IMR-90 (cell line): ENCODE results near the gene PLXNC1. TPM values are rescaled to one million over a fixed set of nuclear protein-coding genes. Genes with fewer than 3 reads are reported as not detected.

Experiments used
- ATAC-seq: fragments of 200-7000 bp; cut with Tn5 transposase; 2 replicates; pipeline ENCODE4 v1.9.1; 2020; ENCODE audit warnings: low read depth, mild to moderate bottlenecking, moderate library complexity
- BruUV-seq: library from RNA; stranded (reverse); fragments of 400-500 nt; replicated peaks from 2 replicates; lab custom pipeline; 2021; lab: Mats Ljungman, UMichigan
- CTCF ChIA-PET: fragments of 300-600 bp; formaldehyde crosslinking; extraction: SDS; loops from one replicate; lab custom pipeline; 2021; ENCODE audit warnings: antibody characterized with exemption; lab: Yijun Ruan, JAX
- POLR2A ChIA-PET: fragments of 300-600 bp; sonication (Branson Sonifier 250); formaldehyde crosslinking; loops from one replicate; lab custom pipeline; 2022; ENCODE audit warnings: antibody characterized with exemption; ENCODE audit not compliant: unreplicated experiment; lab: Charles Lee
- DNase-seq: peaks from one replicate; pipeline ENCODE4 v3.0.0; 2013
- H2AFZ ChIP-seq: replicated peaks from 2 replicates; pipeline ENCODE3; 2013; ENCODE audit warnings: low read length, mild to moderate bottlenecking; ENCODE audit not compliant: poor library complexity
- H2AK5ac ChIP-seq: 2 replicates; pipeline ENCODE4 v1.6.1; 2013; ENCODE audit warnings: low read depth, low read length, inconsistent platforms
- H2AK9ac ChIP-seq: replicated peaks from 2 replicates; pipeline ENCODE3; 2013; ENCODE audit warnings: mild to moderate bottlenecking, low read depth, low read length, moderate library complexity; ENCODE audit not compliant: poor library complexity
- H2BK120ac ChIP-seq: 2 replicates; pipeline ENCODE4 v1.6.1; 2013; ENCODE audit warnings: low read depth, low read length, inconsistent platforms
- H2BK15ac ChIP-seq: 3 replicates; pipeline ENCODE4 v1.6.1; 2013; ENCODE audit warnings: low read depth, low read length, inconsistent platforms
- H2BK20ac ChIP-seq: 2 replicates; pipeline ENCODE4 v1.6.1; 2013; ENCODE audit warnings: low read depth, mild to moderate bottlenecking, inconsistent platforms, low read length, moderate library complexity
- H2BK5ac ChIP-seq: 2 replicates; pipeline ENCODE4 v1.6.1; 2013; ENCODE audit warnings: mild to moderate bottlenecking, low read depth, low read length, inconsistent platforms; ENCODE audit not compliant: poor library complexity, severe bottlenecking
- H3K14ac ChIP-seq: replicated peaks from 2 replicates; pipeline ENCODE4 v1.6.1; 2013; ENCODE audit warnings: low read depth, low read length, inconsistent platforms
- H3K18ac ChIP-seq: 2 replicates; pipeline ENCODE4 v1.6.1; 2013; ENCODE audit warnings: low read depth, low read length, control low read depth
- H3K23ac ChIP-seq: 2 replicates; pipeline ENCODE4 v1.6.1; 2013; ENCODE audit warnings: low read depth, low read length, inconsistent platforms
- H3K27ac ChIP-seq: 2 replicates; pipeline ENCODE4 v1.5.1; 2013; ENCODE audit warnings: mild to moderate bottlenecking, control low read depth, low read length; ENCODE audit not compliant: insufficient read depth
- H3K27me3 ChIP-seq: 2 replicates; pipeline ENCODE4 v1.6.1; 2013; ENCODE audit warnings: low read length; ENCODE audit not compliant: control insufficient read depth, insufficient read depth
- H3K36me3 ChIP-seq: 2 replicates; pipeline ENCODE4 v1.6.1; 2013; ENCODE audit warnings: low read length, mixed read lengths; ENCODE audit not compliant: control insufficient read depth, insufficient read depth
- H3K4ac ChIP-seq: 2 replicates; pipeline ENCODE4 v1.6.1; 2013; ENCODE audit warnings: low read depth, low read length, inconsistent platforms
- H3K4me1 ChIP-seq: 2 replicates; pipeline ENCODE4 v1.6.1; 2013; ENCODE audit warnings: low read length, mixed read lengths; ENCODE audit not compliant: control insufficient read depth, insufficient read depth
- H3K4me2 ChIP-seq: 2 replicates; pipeline ENCODE4 v1.6.1; 2013; ENCODE audit warnings: low read depth, mild to moderate bottlenecking, control low read depth, low read length, moderate library complexity
- H3K4me3 ChIP-seq: 2 replicates; pipeline ENCODE4 v1.5.1; 2013; ENCODE audit warnings: low read depth, mild to moderate bottlenecking, control low read depth, low read length, moderate library complexity; ENCODE audit not compliant: insufficient read depth
- H3K56ac ChIP-seq: 2 replicates; pipeline ENCODE4 v1.6.1; 2013; ENCODE audit warnings: low read length, inconsistent platforms; ENCODE audit not compliant: insufficient read depth; ENCODE audit errors: extremely low read depth
- H3K79me1 ChIP-seq, 2 experiments: 2 replicates each; pipeline ENCODE4 v1.6.1; 2013; ENCODE audit warnings: low read length in 2 of 2, inconsistent platforms in 1 of 2, low read depth in 1 of 2
- H3K9ac ChIP-seq: 2 replicates; pipeline ENCODE4 v1.6.1; 2013; ENCODE audit warnings: low read depth, low read length, control low read depth
- H3K9me1 ChIP-seq: 2 replicates; pipeline ENCODE4 v1.6.1; 2013; ENCODE audit warnings: low read length, inconsistent platforms; ENCODE audit not compliant: insufficient read depth
- H3K9me3 ChIP-seq: 2 replicates; pipeline ENCODE4 v1.6.1; 2013; ENCODE audit warnings: low read length; ENCODE audit not compliant: control insufficient read depth, insufficient read depth
- H4K20me1 ChIP-seq: 2 replicates; pipeline ENCODE4 v1.6.1; 2013; ENCODE audit warnings: low read length, inconsistent platforms; ENCODE audit not compliant: insufficient read depth
- H4K5ac ChIP-seq: 2 replicates; pipeline ENCODE4 v1.6.1; 2013; ENCODE audit warnings: mild to moderate bottlenecking, low read depth, low read length, control low read depth
- H4K8ac ChIP-seq, 2 experiments: 2 replicates each; pipeline ENCODE4 v1.6.1; 2013; ENCODE audit warnings: low read depth in 2 of 2, low read length in 2 of 2, control low read depth in 1 of 2, inconsistent platforms in 1 of 2
- H4K91ac ChIP-seq: 2 replicates; pipeline ENCODE4 v1.6.1; 2013; ENCODE audit warnings: low read depth, low read length, inconsistent platforms; ENCODE audit not compliant: insufficient read depth
- BHLHE40 ChIP-seq: fragments of 150-350 bp; IDR thresholded peaks from 2 replicates; pipeline ENCODE4 v1.6.1; 2016; ENCODE audit warnings: mild to moderate bottlenecking, low read depth, low read length
- CEBPB ChIP-seq: IDR thresholded peaks from 2 replicates; pipeline ENCODE4 v1.6.1; 2012; ENCODE audit warnings: low read depth, low read length, improper control_type of control experiment
- MAFK ChIP-seq: IDR thresholded peaks from 2 replicates; pipeline ENCODE4 v1.6.1; 2012; ENCODE audit warnings: low read depth, low read length, improper control_type of control experiment
- RCOR1 ChIP-seq: IDR thresholded peaks from 2 replicates; pipeline ENCODE4 v1.6.1; 2012; ENCODE audit warnings: mild to moderate bottlenecking, low read length, improper control_type of control experiment; ENCODE audit not compliant: insufficient replicate concordance
- WGBS, 2 experiments: methylation state at CpG; one replicate each; pipeline versions ENCODE4 v1.1.5 to v1.1.7; 2013; ENCODE audit warnings: missing lambda C conversion rate in 2 of 2; ENCODE audit not compliant: insufficient read length in 1 of 2; ENCODE audit errors: extremely low coverage in 2 of 2; 5-methylcytosine and 5-hydroxymethylcytosine counted together
- dilution Hi-C: fragments of 300-500 bp; cut with HindIII; formaldehyde crosslinking; loops from one replicate; pipeline ENCODE4 v1.14.3; 2018; ENCODE audit warnings: low sequenced_read_pairs; ENCODE audit not compliant: unreplicated experiment
- in situ Hi-C: fragments of 300-500 bp; cut with MboI; formaldehyde crosslinking; loops from 3 replicates; pipeline ENCODE4 v1.14.3; 2019; ENCODE audit warnings: low sequenced_read_pairs, inconsistent platforms, mixed read lengths
- intact Hi-C: fragments of 100-400 bp; cut with micrococcal nuclease; formaldehyde crosslinking; loops from 2 replicates; pipeline ENCODE4 v1.10.0; 2022
- polyA plus RNA-seq, 3 experiments: library from polyadenylated mRNA; depleted of rRNA; stranded (reverse); fragments of >200 nt; gene quantifications; 2 replicates each; pipeline ENCODE4 v1.2.3, GENCODE V29; 2012; ENCODE audit warnings: low replicate concordance in 1 of 3
- total RNA-seq: library from RNA; depleted of rRNA; stranded (reverse); fragments of >200 nt; gene quantifications from 2 replicates; pipeline ENCODE4 v1.2.3, GENCODE V29; 2012
- TF ChIP-seq, protein P1 (sequence below): conservative IDR thresholded peaks from 2 replicates; pipeline ENCODE4 v1.5.1; 2012; ENCODE audit warnings: mild to moderate bottlenecking, low read depth, low read length, improper control_type of control experiment
- TF ChIP-seq, protein P2 (sequence below): fragments of 150-350 bp; IDR thresholded peaks from 2 replicates; pipeline ENCODE4 v1.6.1; 2016; ENCODE audit warnings: low read depth, mild to moderate bottlenecking, low read length, moderate library complexity, borderline replicate concordance
- TF ChIP-seq, protein P3 (sequence below): fragments of 150-350 bp; IDR thresholded peaks from 2 replicates; pipeline ENCODE4 v1.6.1; 2017; ENCODE audit warnings: mild to moderate bottlenecking, antibody characterized with exemption, low read length, low read depth

PLXNC1 gene
- total and polyA plus RNA-seq, 2 of the 4 experiments (the other 2 are of a cell fraction) = 1.0 to 1.6 TPM

GRCh38 chr12:94235848-94236247 is 87.5 kb downstream of the PLXNC1 start:
- no peak overlapping the region for H3K4me2 ChIP-seq
- no peak overlapping the region for H2BK5ac ChIP-seq
- no peak overlapping the region for H3K56ac ChIP-seq
- no peak for DNase-seq
- CTCF ChIA-PET = no interaction called here
- H2AFZ ChIP-seq = no peak overlapping the region
- H4K91ac ChIP-seq = no peak overlapping the region
- no peak for ATAC-seq
- no peaks in the 10 kb centered on the region for H3K36me3 ChIP-seq
- H2AK5ac ChIP-seq = no peak overlapping the region
- H3K4ac ChIP-seq = no peak overlapping the region
- H2BK20ac ChIP-seq = no peak overlapping the region
- H4K5ac ChIP-seq = no peak overlapping the region
- no peak overlapping the region for H2AK9ac ChIP-seq
- peaks cover 2% of the 10 kb centered on the region; the same call in 1 of the 2 replicates for H3K4me1 ChIP-seq
- no peaks in the 10 kb centered on the region for H3K79me1 ChIP-seq
- no peak overlapping the region for H3K18ac ChIP-seq
- no TSS peak for BruUV-seq
- TF ChIP-seq CEBPB (no peak), RCOR1 (no peak), BHLHE40 (no peak), MAFK (no peak)
- TF ChIP-seq, protein P1, sequence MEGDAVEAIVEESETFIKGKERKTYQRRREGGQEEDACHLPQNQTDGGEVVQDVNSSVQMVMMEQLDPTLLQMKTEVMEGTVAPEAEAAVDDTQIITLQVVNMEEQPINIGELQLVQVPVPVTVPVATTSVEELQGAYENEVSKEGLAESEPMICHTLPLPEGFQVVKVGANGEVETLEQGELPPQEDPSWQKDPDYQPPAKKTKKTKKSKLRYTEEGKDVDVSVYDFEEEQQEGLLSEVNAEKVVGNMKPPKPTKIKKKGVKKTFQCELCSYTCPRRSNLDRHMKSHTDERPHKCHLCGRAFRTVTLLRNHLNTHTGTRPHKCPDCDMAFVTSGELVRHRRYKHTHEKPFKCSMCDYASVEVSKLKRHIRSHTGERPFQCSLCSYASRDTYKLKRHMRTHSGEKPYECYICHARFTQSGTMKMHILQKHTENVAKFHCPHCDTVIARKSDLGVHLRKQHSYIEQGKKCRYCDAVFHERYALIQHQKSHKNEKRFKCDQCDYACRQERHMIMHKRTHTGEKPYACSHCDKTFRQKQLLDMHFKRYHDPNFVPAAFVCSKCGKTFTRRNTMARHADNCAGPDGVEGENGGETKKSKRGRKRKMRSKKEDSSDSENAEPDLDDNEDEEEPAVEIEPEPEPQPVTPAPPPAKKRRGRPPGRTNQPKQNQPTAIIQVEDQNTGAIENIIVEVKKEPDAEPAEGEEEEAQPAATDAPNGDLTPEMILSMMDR = no peak
- TF ChIP-seq, protein P2, sequence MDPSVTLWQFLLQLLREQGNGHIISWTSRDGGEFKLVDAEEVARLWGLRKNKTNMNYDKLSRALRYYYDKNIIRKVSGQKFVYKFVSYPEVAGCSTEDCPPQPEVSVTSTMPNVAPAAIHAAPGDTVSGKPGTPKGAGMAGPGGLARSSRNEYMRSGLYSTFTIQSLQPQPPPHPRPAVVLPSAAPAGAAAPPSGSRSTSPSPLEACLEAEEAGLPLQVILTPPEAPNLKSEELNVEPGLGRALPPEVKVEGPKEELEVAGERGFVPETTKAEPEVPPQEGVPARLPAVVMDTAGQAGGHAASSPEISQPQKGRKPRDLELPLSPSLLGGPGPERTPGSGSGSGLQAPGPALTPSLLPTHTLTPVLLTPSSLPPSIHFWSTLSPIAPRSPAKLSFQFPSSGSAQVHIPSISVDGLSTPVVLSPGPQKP = no peak
- TF ChIP-seq, protein P3, sequence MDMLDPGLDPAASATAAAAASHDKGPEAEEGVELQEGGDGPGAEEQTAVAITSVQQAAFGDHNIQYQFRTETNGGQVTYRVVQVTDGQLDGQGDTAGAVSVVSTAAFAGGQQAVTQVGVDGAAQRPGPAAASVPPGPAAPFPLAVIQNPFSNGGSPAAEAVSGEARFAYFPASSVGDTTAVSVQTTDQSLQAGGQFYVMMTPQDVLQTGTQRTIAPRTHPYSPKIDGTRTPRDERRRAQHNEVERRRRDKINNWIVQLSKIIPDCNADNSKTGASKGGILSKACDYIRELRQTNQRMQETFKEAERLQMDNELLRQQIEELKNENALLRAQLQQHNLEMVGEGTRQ = no peak
- H3K27me3 ChIP-seq = peaks cover 41% of the 10 kb centered on the region
- POLR2A ChIA-PET = no interaction called here
- H2BK15ac ChIP-seq = no peak overlapping the region
- WGBS, 2 experiments = no CpG with 5 or more reads among the region's 3 CpGs
- H3K9me1 ChIP-seq = no peaks in the 10 kb centered on the region
- H3K4me3 ChIP-seq = no peak overlapping the region
- no peak overlapping the region for H4K8ac ChIP-seq
- H3K27ac ChIP-seq = no peak overlapping the region
- no peaks in the 10 kb centered on the region for H3K9me3 ChIP-seq
- in situ Hi-C loops (no loop called here), intact Hi-C loops (no loop called here), dilution Hi-C loops (no loop called here)
- H3K23ac ChIP-seq = no peak overlapping the region
- no peaks in the 10 kb centered on the region for H4K20me1 ChIP-seq
- H3K14ac ChIP-seq = no peak overlapping the region
- H3K9ac ChIP-seq = no peak overlapping the region
- no peak overlapping the region for H2BK120ac ChIP-seq
